HFFc6 (cell line): ENCODE results near the gene NRP2. TPM values are rescaled to one million over a fixed set of nuclear protein-coding genes. Genes with fewer than 3 reads are reported as not detected.

Experiments
- DNase-seq: peaks from one replicate; pipeline ENCODE4 v3.0.0-alpha.2; 2018
- H3K27ac Mint-ChIP-seq: 2 replicates; pipeline ENCODE4 v1.8.0; 2020; ENCODE audit warnings: mild to moderate bottlenecking, mixed read lengths
- H3K27me3 Mint-ChIP-seq: 2 replicates; pipeline ENCODE4 v1.8.0; 2021; ENCODE audit warnings: mild to moderate bottlenecking, moderate library complexity, mixed read lengths; ENCODE audit not compliant: insufficient read depth
- H3K36me3 Mint-ChIP-seq: 2 replicates; pipeline ENCODE4 v1.8.0; 2021; ENCODE audit warnings: low read depth, mixed read lengths
- H3K4me1 Mint-ChIP-seq: 2 replicates; pipeline ENCODE4 v1.8.0; 2020; ENCODE audit warnings: low read depth, mixed read lengths
- H3K4me3 Mint-ChIP-seq: 2 replicates; pipeline ENCODE4 v1.8.0; 2020; ENCODE audit warnings: mild to moderate bottlenecking, moderate library complexity, mixed read lengths
- H3K9me3 Mint-ChIP-seq: 2 replicates; pipeline ENCODE4 v1.8.0; 2020; ENCODE audit warnings: mild to moderate bottlenecking, mixed read lengths
- CTCF ChIP-seq: fragments of 200-600 bp; sonication (generic); IDR thresholded peaks from 2 replicates; pipeline ENCODE4 v1.5.0; 2021; ENCODE audit warnings: antibody characterized with exemption, mild to moderate bottlenecking
- total RNA-seq, 6 experiments: library from RNA; stranded (reverse); fragmentation: NEBNext Ultra II Directional; extraction: Animal tissue kit (Norgen Biotek cat#: 25700); gene quantifications; 2 replicates in 1 of 6; 3 replicates in 5 of 6; pipeline ENCODE4 v1.2.3, GENCODE V29; 2021

The NRP2 gene
- total RNA-seq, 6 experiments from 2014 or later: 11.8 to 25.1 (median 21.4) TPM

- no peak overlapping the region for H3K4me3 Mint-ChIP-seq
- no peak for TF ChIP-seq CTCF
- H3K4me1 Mint-ChIP-seq: peaks cover 10% of the 10 kb centered on the region; the same call in 1 of the 2 replicates
- no peak for DNase-seq
- no peaks in the 10 kb centered on the region for H3K9me3 Mint-ChIP-seq
- no peaks in the 10 kb centered on the region for H3K36me3 Mint-ChIP-seq
- H3K27me3 Mint-ChIP-seq: no peaks in the 10 kb centered on the region; the same call in 1 of the 2 replicates
- H3K27ac Mint-ChIP-seq: no peak overlapping the region
Measured at GRCh38 chr2:205776720-205777119, 94.4 kb downstream of the NRP2 start.

- no peak for DNase-seq
- Mint-ChIP-seq H3K9me3 (no peaks in the 10 kb centered on the region), H3K4me1 (peaks cover 10% of the 10 kb centered on the region; the same call in 1 of the 2 replicates), H3K27me3 (peaks cover 2% of the 10 kb centered on the region), H3K27ac (no peak overlapping the region), H3K4me3 (no peak overlapping the region), H3K36me3 (no peaks in the 10 kb centered on the region)
- TF ChIP-seq CTCF: no peak
Measured at GRCh38 chr2:205778356-205778755, 96.1 kb downstream of the NRP2 start.

- H3K9me3 Mint-ChIP-seq: no peaks in the 10 kb centered on the region
- no peak for DNase-seq
- no peak for TF ChIP-seq CTCF
- H3K4me1 Mint-ChIP-seq: peaks cover 7% of the 10 kb centered on the region
- H3K36me3 Mint-ChIP-seq: no peaks in the 10 kb centered on the region
- no peak overlapping the region for H3K27ac Mint-ChIP-seq
- H3K27me3 Mint-ChIP-seq: peaks cover 2% of the 10 kb centered on the region
- no peak overlapping the region for H3K4me3 Mint-ChIP-seq
Measured at GRCh38 chr2:205780645-205781044, 98.3 kb downstream of the NRP2 start.

GRCh38 chr2:205781244-205781931 lies 99.1 kb downstream of the NRP2 start:
- DNase-seq: no peak
- Mint-ChIP-seq H3K27ac (no peak overlapping the region), H3K4me3 (no peak overlapping the region), H3K4me1 (peaks cover 8% of the 10 kb centered on the region), H3K36me3 (no peaks in the 10 kb centered on the region), H3K9me3 (no peaks in the 10 kb centered on the region), H3K27me3 (peaks cover 2% of the 10 kb centered on the region)
- TF ChIP-seq CTCF: no peak

GRCh38 chr2:205782941-205783340 lies 100.6 kb downstream of the NRP2 start:
- H3K4me3 Mint-ChIP-seq: no peak overlapping the region
- H3K27me3 Mint-ChIP-seq: peaks cover 2% of the 10 kb centered on the region
- TF ChIP-seq CTCF: no peak
- no peak for DNase-seq
- H3K9me3 Mint-ChIP-seq: no peaks in the 10 kb centered on the region
- H3K27ac Mint-ChIP-seq: no peak overlapping the region
- no peaks in the 10 kb centered on the region for H3K36me3 Mint-ChIP-seq
- H3K4me1 Mint-ChIP-seq: peaks cover 8% of the 10 kb centered on the region
